ENCODE data around the gene DCAF10. TPM values are rescaled to one million over a fixed set of nuclear protein-coding genes. Genes with fewer than 3 reads are reported as not detected.

Gene DCAF10
- total and polyA plus RNA-seq, 4 donors: 9.7 to 22.2 (median 15.3) TPM

DNA sequence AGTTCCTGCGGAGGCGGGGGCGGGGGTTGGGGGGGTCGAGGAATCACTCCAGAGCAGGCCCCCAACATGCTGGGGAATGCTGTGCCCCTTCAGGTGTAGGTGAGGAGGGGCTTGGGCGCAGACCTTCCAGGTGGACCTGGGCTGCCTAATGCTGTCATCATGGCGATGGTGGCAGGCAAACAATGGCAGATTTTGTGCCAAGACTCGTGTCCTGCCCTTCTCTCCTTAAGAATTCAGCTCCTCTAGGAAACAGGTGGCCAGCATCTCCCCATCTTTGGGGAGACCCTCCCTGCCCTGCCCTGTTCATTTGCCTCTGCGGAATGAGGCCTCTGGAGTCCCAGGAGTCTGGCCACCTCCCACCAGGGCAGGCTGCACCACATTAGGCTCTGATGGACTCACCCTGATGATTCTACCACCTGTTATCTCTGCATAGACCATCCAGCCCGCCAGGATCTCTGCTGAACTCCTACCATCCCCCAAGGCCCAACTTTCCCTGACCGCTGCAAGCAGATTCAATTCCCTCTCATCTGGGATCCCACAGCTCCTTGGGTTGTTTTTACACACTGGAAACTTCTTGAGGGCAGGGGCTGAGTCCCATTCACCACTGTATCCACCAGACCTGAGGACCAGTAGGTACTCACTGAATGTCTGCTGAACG is 114.2 kb downstream of the DCAF10 start:
- WGBS: 83% methylated on average over 11 of the region's 11 CpGs
- no peak for DNase-seq (ENCODE audit: low spot score)

DNA sequence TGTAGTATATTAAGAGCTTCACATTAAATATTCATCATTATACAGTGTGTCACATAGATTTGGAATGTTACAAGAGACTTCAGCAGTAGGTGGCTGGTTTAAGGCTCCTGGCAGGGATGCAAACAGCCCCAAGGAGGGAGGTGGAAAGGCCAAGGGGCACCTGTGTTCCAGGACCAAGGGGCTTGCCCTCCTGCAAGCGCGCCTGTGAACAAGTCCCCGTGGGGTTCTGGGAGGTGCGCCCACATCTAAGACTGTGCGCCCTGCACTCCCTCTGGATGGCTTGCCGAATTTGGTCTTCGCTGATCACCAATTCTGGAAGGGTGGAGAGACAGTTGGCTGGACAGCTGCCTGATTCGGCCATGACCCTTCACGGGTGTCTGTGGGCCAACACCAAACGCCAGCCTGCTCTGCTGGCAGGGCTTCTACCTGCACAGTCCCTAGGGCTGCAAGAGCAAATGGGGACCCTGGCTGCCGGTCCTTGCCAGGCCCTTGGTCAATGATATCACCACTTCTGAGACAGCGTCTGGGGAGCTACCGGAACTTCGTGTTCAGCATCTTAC is 115.4 kb downstream of the DCAF10 start:
- no peak for DNase-seq (ENCODE audit: low spot score)
- H3K9me3 ChIP-seq (ENCODE audit: control insufficient read depth in 4 of 4, low read length in 3 of 4): no peaks in the 10 kb centered on the region
- no peak overlapping the region for H3K4me3 ChIP-seq (ENCODE audit: low read depth in 1 of 3, low read length in 3 of 3)
- no peaks in the 10 kb centered on the region for H3K27me3 ChIP-seq (ENCODE audit: control insufficient read depth in 4 of 4, insufficient read depth in 4 of 4, low read length in 3 of 4)
- peaks cover 0 to 6% (median 2%) of the 10 kb centered on the region in 4 donors for H3K4me1 ChIP-seq (ENCODE audit: control insufficient read depth in 4 of 4, insufficient read depth in 4 of 4, low read length in 3 of 4)
- TF ChIP-seq EGR1 (IDR thresholded peaks at IDR 0.05; ENCODE audit: low read depth in 2 of 2) (no peak), RXRA (IDR thresholded peaks at IDR 0.05) (no peak), NR2F2 (IDR thresholded peaks at IDR 0.05) (no peak), JUND (IDR thresholded peaks at IDR 0.05) (no peak), YY1 (IDR thresholded peaks at IDR 0.05) (no peak), HNF4A (conservative IDR thresholded peaks at IDR 0.05) (no peak), TAF1 (conservative IDR thresholded peaks at IDR 0.05) (no peak), GABPA (IDR thresholded peaks at IDR 0.05 in 1 of 2, conservative IDR thresholded peaks at IDR 0.05 in 1 of 2) (no peak)
- TF ChIP-seq, protein P1, sequence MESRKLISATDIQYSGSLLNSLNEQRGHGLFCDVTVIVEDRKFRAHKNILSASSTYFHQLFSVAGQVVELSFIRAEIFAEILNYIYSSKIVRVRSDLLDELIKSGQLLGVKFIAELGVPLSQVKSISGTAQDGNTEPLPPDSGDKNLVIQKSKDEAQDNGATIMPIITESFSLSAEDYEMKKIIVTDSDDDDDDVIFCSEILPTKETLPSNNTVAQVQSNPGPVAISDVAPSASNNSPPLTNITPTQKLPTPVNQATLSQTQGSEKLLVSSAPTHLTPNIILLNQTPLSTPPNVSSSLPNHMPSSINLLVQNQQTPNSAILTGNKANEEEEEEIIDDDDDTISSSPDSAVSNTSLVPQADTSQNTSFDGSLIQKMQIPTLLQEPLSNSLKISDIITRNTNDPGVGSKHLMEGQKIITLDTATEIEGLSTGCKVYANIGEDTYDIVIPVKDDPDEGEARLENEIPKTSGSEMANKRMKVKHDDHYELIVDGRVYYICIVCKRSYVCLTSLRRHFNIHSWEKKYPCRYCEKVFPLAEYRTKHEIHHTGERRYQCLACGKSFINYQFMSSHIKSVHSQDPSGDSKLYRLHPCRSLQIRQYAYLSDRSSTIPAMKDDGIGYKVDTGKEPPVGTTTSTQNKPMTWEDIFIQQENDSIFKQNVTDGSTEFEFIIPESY (IDR thresholded peaks at IDR 0.05): no peak
- TF ChIP-seq, protein P2, sequence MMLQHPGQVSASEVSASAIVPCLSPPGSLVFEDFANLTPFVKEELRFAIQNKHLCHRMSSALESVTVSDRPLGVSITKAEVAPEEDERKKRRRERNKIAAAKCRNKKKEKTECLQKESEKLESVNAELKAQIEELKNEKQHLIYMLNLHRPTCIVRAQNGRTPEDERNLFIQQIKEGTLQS (IDR thresholded peaks at IDR 0.05): no peak
- TF ChIP-seq, protein P3, sequence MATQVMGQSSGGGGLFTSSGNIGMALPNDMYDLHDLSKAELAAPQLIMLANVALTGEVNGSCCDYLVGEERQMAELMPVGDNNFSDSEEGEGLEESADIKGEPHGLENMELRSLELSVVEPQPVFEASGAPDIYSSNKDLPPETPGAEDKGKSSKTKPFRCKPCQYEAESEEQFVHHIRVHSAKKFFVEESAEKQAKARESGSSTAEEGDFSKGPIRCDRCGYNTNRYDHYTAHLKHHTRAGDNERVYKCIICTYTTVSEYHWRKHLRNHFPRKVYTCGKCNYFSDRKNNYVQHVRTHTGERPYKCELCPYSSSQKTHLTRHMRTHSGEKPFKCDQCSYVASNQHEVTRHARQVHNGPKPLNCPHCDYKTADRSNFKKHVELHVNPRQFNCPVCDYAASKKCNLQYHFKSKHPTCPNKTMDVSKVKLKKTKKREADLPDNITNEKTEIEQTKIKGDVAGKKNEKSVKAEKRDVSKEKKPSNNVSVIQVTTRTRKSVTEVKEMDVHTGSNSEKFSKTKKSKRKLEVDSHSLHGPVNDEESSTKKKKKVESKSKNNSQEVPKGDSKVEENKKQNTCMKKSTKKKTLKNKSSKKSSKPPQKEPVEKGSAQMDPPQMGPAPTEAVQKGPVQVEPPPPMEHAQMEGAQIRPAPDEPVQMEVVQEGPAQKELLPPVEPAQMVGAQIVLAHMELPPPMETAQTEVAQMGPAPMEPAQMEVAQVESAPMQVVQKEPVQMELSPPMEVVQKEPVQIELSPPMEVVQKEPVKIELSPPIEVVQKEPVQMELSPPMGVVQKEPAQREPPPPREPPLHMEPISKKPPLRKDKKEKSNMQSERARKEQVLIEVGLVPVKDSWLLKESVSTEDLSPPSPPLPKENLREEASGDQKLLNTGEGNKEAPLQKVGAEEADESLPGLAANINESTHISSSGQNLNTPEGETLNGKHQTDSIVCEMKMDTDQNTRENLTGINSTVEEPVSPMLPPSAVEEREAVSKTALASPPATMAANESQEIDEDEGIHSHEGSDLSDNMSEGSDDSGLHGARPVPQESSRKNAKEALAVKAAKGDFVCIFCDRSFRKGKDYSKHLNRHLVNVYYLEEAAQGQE (IDR thresholded peaks at IDR 0.05): no peak
- TF ChIP-seq, protein P4, sequence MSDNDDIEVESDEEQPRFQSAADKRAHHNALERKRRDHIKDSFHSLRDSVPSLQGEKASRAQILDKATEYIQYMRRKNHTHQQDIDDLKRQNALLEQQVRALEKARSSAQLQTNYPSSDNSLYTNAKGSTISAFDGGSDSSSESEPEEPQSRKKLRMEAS (IDR thresholded peaks at IDR 0.05): no peak
- peaks cover 0 to 12% (median 7%) of the 10 kb centered on the region in 4 donors for H3K36me3 ChIP-seq (ENCODE audit: control insufficient read depth in 4 of 4, insufficient read depth in 3 of 4, low read depth in 1 of 4, low read length in 3 of 4)
- whole genome bisulfite sequencing: 78% methylated on average over 14 of the region's 14 CpGs
- no peak overlapping the region for H3K9ac ChIP-seq (ENCODE audit: low read depth in 1 of 2, low read length in 2 of 2)
- no peak overlapping the region for H3K27ac ChIP-seq (ENCODE audit: low read depth in 1 of 2, low read length in 2 of 2)

More for the DNA sequence above, 114.2 kb downstream of the DCAF10 start:
- no peak for TF ChIP-seq FOXA1 (IDR thresholded peaks at IDR 0.05)
- TF ChIP-seq, protein P5, sequence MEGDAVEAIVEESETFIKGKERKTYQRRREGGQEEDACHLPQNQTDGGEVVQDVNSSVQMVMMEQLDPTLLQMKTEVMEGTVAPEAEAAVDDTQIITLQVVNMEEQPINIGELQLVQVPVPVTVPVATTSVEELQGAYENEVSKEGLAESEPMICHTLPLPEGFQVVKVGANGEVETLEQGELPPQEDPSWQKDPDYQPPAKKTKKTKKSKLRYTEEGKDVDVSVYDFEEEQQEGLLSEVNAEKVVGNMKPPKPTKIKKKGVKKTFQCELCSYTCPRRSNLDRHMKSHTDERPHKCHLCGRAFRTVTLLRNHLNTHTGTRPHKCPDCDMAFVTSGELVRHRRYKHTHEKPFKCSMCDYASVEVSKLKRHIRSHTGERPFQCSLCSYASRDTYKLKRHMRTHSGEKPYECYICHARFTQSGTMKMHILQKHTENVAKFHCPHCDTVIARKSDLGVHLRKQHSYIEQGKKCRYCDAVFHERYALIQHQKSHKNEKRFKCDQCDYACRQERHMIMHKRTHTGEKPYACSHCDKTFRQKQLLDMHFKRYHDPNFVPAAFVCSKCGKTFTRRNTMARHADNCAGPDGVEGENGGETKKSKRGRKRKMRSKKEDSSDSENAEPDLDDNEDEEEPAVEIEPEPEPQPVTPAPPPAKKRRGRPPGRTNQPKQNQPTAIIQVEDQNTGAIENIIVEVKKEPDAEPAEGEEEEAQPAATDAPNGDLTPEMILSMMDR (IDR thresholded peaks at IDR 0.05; ENCODE audit: low read depth, low read length, missing input control): no peak
- TF ChIP-seq, protein P3 (IDR thresholded peaks at IDR 0.05): no peak
- no peak for TF ChIP-seq YY1 (IDR thresholded peaks at IDR 0.05)
- no peaks in the 10 kb centered on the region for H3K9me3 ChIP-seq (ENCODE audit: control insufficient read depth in 4 of 4, low read length in 3 of 4)
- H3K4me1 ChIP-seq (ENCODE audit: control insufficient read depth in 4 of 4, insufficient read depth in 4 of 4, low read length in 3 of 4): peaks cover 0 to 6% (median 2%) of the 10 kb centered on the region in 4 donors
- peak overlapping the region in 1 of 2 donors; percentile 12 for H3K27ac ChIP-seq (ENCODE audit: low read depth in 1 of 2, low read length in 2 of 2)
- H3K36me3 ChIP-seq (ENCODE audit: control insufficient read depth in 4 of 4, insufficient read depth in 3 of 4, low read depth in 1 of 4, low read length in 3 of 4): peaks cover 0 to 10% (median 7%) of the 10 kb centered on the region in 4 donors
- no peaks in the 10 kb centered on the region for H3K27me3 ChIP-seq (ENCODE audit: control insufficient read depth in 4 of 4, insufficient read depth in 4 of 4, low read length in 3 of 4)
- H3K9ac ChIP-seq (ENCODE audit: low read depth in 1 of 2, low read length in 2 of 2): no peak overlapping the region
- no peak overlapping the region for H3K4me3 ChIP-seq (ENCODE audit: low read depth in 1 of 3, low read length in 3 of 3)

All from liver (tissue), 9 donors.